Tibial nerve (tissue), 4 donors: ENCODE measurements around the gene SLAIN2.

Source experiments
- EP300 ChIP-seq, 2 donors: sonication (generic); formaldehyde crosslinking; IDR thresholded peaks; one replicate each; pipeline ENCODE4 v1.6.1; 2017; ENCODE audit warnings: antibody characterized with exemption in 2 of 2, mild to moderate bottlenecking in 1 of 2
- POLR2A ChIP-seq, 2 donors: fragments of 450-650 bp; IDR thresholded peaks; one replicate each; pipeline ENCODE4 v1.6.1; 2017; ENCODE audit warnings: antibody characterized with exemption in 2 of 2, mild to moderate bottlenecking in 2 of 2, moderate library complexity in 2 of 2
- TF ChIP-seq, protein P1 (sequence below), 5 experiments: fragments of 200-600 bp in 3 of 5; fragments of 450-650 bp in 2 of 5; sonication (generic) in 3 of 5; IDR thresholded peaks; one replicate each; pipeline ENCODE4 v1.5.1; 2016 to 2019; ENCODE audit warnings: antibody characterized with exemption in 5 of 5, mild to moderate bottlenecking in 3 of 5, moderate library complexity in 2 of 5

DNA sequence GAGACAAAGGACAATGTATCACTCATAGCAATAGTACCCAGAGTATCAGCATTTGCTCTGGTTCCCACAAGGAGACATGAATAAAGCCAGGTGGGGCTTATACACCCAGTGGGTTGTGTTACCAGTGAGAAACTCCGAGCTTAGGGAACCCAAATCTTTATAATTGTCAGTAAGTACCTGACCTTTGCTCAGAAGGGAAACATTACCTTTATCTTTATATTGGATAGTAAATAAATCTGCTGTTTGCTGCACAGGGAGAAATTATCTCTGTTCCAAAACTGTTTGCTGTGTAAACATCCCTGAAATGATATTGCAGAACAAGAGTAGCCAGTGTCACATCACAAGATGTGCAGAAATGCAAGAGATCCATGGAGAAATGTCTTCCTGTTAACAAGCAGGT lies 12.1 kb upstream of the SLAIN2 start:
- TF ChIP-seq, protein P1, sequence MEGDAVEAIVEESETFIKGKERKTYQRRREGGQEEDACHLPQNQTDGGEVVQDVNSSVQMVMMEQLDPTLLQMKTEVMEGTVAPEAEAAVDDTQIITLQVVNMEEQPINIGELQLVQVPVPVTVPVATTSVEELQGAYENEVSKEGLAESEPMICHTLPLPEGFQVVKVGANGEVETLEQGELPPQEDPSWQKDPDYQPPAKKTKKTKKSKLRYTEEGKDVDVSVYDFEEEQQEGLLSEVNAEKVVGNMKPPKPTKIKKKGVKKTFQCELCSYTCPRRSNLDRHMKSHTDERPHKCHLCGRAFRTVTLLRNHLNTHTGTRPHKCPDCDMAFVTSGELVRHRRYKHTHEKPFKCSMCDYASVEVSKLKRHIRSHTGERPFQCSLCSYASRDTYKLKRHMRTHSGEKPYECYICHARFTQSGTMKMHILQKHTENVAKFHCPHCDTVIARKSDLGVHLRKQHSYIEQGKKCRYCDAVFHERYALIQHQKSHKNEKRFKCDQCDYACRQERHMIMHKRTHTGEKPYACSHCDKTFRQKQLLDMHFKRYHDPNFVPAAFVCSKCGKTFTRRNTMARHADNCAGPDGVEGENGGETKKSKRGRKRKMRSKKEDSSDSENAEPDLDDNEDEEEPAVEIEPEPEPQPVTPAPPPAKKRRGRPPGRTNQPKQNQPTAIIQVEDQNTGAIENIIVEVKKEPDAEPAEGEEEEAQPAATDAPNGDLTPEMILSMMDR (IDR thresholded peaks at IDR 0.05) = no peak
- TF ChIP-seq POLR2A (IDR thresholded peaks at IDR 0.05) = no peak
- TF ChIP-seq EP300 (IDR thresholded peaks at IDR 0.05) = no peak
